Endothelial cell of umbilical vein (primary cell): ENCODE measurements around the gene SLC22A7. TPM values are rescaled to one million over a fixed set of nuclear protein-coding genes. Genes with fewer than 3 reads are reported as not detected.

Experiments used
- BruUV-seq: library from RNA; stranded (reverse); fragments of 400-500 nt; replicated peaks from 2 replicates; lab custom pipeline; 2021; lab: Mats Ljungman, UMichigan
- CTCF ChIA-PET: fragments of 300-600, 350-600 bp; sonication (Branson Sonifier 250); formaldehyde crosslinking; loops from one replicate; lab custom pipeline; 2021; ENCODE audit warnings: antibody characterized with exemption, inconsistent platforms; lab: Charles Lee
- POLR2A ChIA-PET: fragments of 300-600, 350-600 bp; sonication (Branson Sonifier 250); formaldehyde crosslinking; loops from one replicate; lab custom pipeline; 2021; ENCODE audit warnings: antibody characterized with exemption, inconsistent platforms; lab: Charles Lee
- DNase-seq: peaks from one replicate; pipeline ENCODE4 v3.0.0-alpha.2; 2011; ENCODE audit warnings: low read depth, low spot score
- FAIRE-seq: peaks from 2 replicates; lab custom pipeline; 2011; peaks lifted over from hg19 to GRCh38; lab: Jason Lieb, UNC
- H2AFZ ChIP-seq: 2 replicates; pipeline ENCODE4 v1.6.0; 2012; ENCODE audit warnings: low read depth, low read length, control low read depth, inconsistent platforms
- H3K27ac ChIP-seq: 2 replicates; pipeline ENCODE4 v1.5.1; 2011; ENCODE audit warnings: low read depth, mild to moderate bottlenecking, control low read depth, low read length, moderate library complexity; ENCODE audit not compliant: insufficient read depth
- H3K27me3 ChIP-seq, 2 experiments: 2 replicates each; pipeline versions ENCODE4 v1.6.0 to v1.6.1; 2011; ENCODE audit warnings: low read length in 2 of 2, mixed read lengths in 1 of 2; ENCODE audit not compliant: control insufficient read depth in 2 of 2, insufficient read depth in 2 of 2
- H3K36me3 ChIP-seq, 2 experiments: 2 replicates in 1 of 2; 3 replicates in 1 of 2; pipeline ENCODE4 v1.5.1; 2011; ENCODE audit warnings: low read length in 2 of 2, mild to moderate bottlenecking in 1 of 2, moderate library complexity in 1 of 2; ENCODE audit not compliant: control insufficient read depth in 2 of 2, insufficient read depth in 2 of 2; ENCODE audit errors: extremely low read depth in 1 of 2
- H3K4me1 ChIP-seq: 3 replicates; pipeline ENCODE4 v1.5.1; 2011; ENCODE audit warnings: mild to moderate bottlenecking, low read length; ENCODE audit not compliant: control insufficient read depth, insufficient read depth; ENCODE audit errors: extremely low read depth
- H3K4me2 ChIP-seq: 2 replicates; pipeline ENCODE4 v1.6.1; 2011; ENCODE audit warnings: low read length, control low read depth, mixed read lengths; ENCODE audit not compliant: insufficient read depth
- H3K4me3 ChIP-seq, 3 experiments: fragments of 200-600 bp in 1 of 3; sonication (generic), shearing (Covaris generic) in 1 of 3; replicated peaks in 1 of 3; 2 replicates each; pipeline ENCODE4 v1.5.1; 2011 to 2016; ENCODE audit warnings: control low read depth in 3 of 3, low read length in 3 of 3, mild to moderate bottlenecking in 2 of 3, inconsistent platforms in 1 of 3, low read depth in 1 of 3, moderate library complexity in 1 of 3; ENCODE audit not compliant: insufficient read depth in 1 of 3
- H3K79me2 ChIP-seq: 2 replicates; pipeline ENCODE4 v1.6.0; 2012; ENCODE audit warnings: low read length, inconsistent platforms; ENCODE audit not compliant: control insufficient read depth, insufficient read depth
- H3K9ac ChIP-seq: replicated peaks from 2 replicates; pipeline ENCODE3; 2011; ENCODE audit warnings: low read length, control low read depth; ENCODE audit not compliant: insufficient read depth; ENCODE audit errors: extremely low read depth
- H3K9me1 ChIP-seq: replicated peaks from 3 replicates; pipeline ENCODE4 v1.6.0; 2011; ENCODE audit warnings: mild to moderate bottlenecking, low read length; ENCODE audit not compliant: control insufficient read depth, insufficient read depth; ENCODE audit errors: extremely low read depth
- H3K9me3 ChIP-seq: replicated peaks from 2 replicates; pipeline ENCODE4 v1.5.1; 2012; ENCODE audit warnings: low read length, inconsistent platforms; ENCODE audit not compliant: control insufficient read depth, insufficient read depth
- H4K20me1 ChIP-seq: replicated peaks from 2 replicates; pipeline ENCODE3; 2011; ENCODE audit warnings: mild to moderate bottlenecking, low read length; ENCODE audit not compliant: control insufficient read depth, insufficient read depth; ENCODE audit errors: extremely low read depth
- CTCF ChIP-seq, 2 donors: IDR thresholded peaks; 1 replicate in 1 of 2; 2 replicates in 1 of 2; pipeline ENCODE4 v1.5.1; 2011; ENCODE audit warnings: low read length in 2 of 2, mild to moderate bottlenecking in 2 of 2, moderate library complexity in 2 of 2, control low read depth in 1 of 2, inconsistent platforms in 1 of 2, low read depth in 1 of 2; ENCODE audit not compliant: insufficient read depth in 1 of 2; ENCODE audit errors: extremely low read depth in 1 of 2
- EZH2 ChIP-seq: IDR thresholded peaks from 2 replicates; pipeline ENCODE4 v1.6.1; 2012; ENCODE audit warnings: borderline replicate concordance, low read depth, mild to moderate bottlenecking, moderate library complexity, low read length, inconsistent platforms; ENCODE audit not compliant: severe bottlenecking
- JUN ChIP-seq: IDR thresholded peaks from 2 replicates; pipeline ENCODE4 v1.6.1; 2011; ENCODE audit warnings: borderline replicate concordance, low read depth; ENCODE audit not compliant: insufficient read length, insufficient read depth
- MYC ChIP-seq: IDR thresholded peaks from one replicate; pipeline ENCODE4 v1.6.1; 2011; ENCODE audit warnings: mild to moderate bottlenecking, low read depth, low read length
- POLR2AphosphoS5 ChIP-seq: IDR thresholded peaks from 2 replicates; pipeline ENCODE4 v1.6.1; 2012; ENCODE audit warnings: low read depth, mild to moderate bottlenecking, control low read depth, low read length, moderate library complexity; ENCODE audit not compliant: insufficient read depth
- dilution Hi-C: fragments of 300-500 bp; cut with MboI; formaldehyde crosslinking; loops from one replicate; pipeline ENCODE4 v1.15.0; 2019; ENCODE audit warnings: low sequenced_read_pairs; ENCODE audit not compliant: extremely low pct_ligation_motif_present
- intact Hi-C: fragments of 100-400 bp; cut with micrococcal nuclease; formaldehyde crosslinking; loops from one replicate; pipeline ENCODE4 v1.10.0; 2022
- polyA plus RNA-seq, 4 experiments: library from polyadenylated mRNA; depleted of rRNA in 3 of 4; stranded (reverse) in 3 of 4; unstranded in 1 of 4; fragments of >200 nt; gene quantifications; 2 replicates each; pipeline versions ENCODE4 v1.2.1 to v1.2.3, GENCODE V29; 2011 to 2012; ENCODE audit warnings: missing spikeins in 1 of 4
- total RNA-seq: library from RNA; stranded (reverse); gene quantifications from 2 replicates; pipeline ENCODE4 v1.2.3, GENCODE V29; 2021

SLC22A7 gene
- total and polyA plus RNA-seq, 2 donors (not counting 3 experiments of a cell fraction or from before 2014, with no cell fraction given), result not detected

GRCh38 chr6:43334466-43335095 lies 36.5 kb downstream of the SLC22A7 start:
- intact Hi-C loops, result loop anchor here (1.0 kb wide), 2 partner anchors 71 to 105 kb away; partner anchors contain the start of gene DNPH1
- DNase-seq, result peak; percentile 66
- TF ChIP-seq POLR2AphosphoS5, result no peak
- TF ChIP-seq MYC, result no peak
- no peak for TF ChIP-seq JUN
- peak; percentile 45 to 49 for TF ChIP-seq CTCF (IDR thresholded peaks at IDR 0.05; ENCODE audit: extremely low read depth in 1 of 2, insufficient read depth in 1 of 2, low read depth in 1 of 2, low read length in 2 of 2)
- TF ChIP-seq EZH2, result no peak
- H3K9me1 ChIP-seq, result no peaks in the 10 kb centered on the region
- no peaks in the 10 kb centered on the region for H4K20me1 ChIP-seq
- ChIA-PET POLR2A (no interaction called here), CTCF (interaction anchor here (0.6 to 5.0 kb wide), 25 partner anchors 10 to 434 kb away, joined by 3 to 49 read pairs (median 4); partner anchors contain the start of genes CUL9 and DNPH1)
- H3K27me3 ChIP-seq, result no peaks in the 10 kb centered on the region
- H3K4me1 ChIP-seq, result no peaks in the 10 kb centered on the region
- dilution Hi-C loops, result no loop called here
- no peaks in the 10 kb centered on the region for H3K79me2 ChIP-seq
- peak; percentile 85 for FAIRE-seq
- H3K9ac ChIP-seq, result no peak overlapping the region
- no peak overlapping the region for H3K4me2 ChIP-seq
- no peak overlapping the region for H3K27ac ChIP-seq
- peaks cover 0 to 11% of the 10 kb centered on the region in 2 experiments for H3K36me3 ChIP-seq
- BruUV-seq, result no TSS peak
- H3K4me3 ChIP-seq, result no peak overlapping the region
- no peak overlapping the region for H2AFZ ChIP-seq
- no peaks in the 10 kb centered on the region for H3K9me3 ChIP-seq
